NCI-H510A (cell line): ENCODE measurements around the gene DERL3.

Source experiments
- DNase-seq: peaks from one replicate; lab custom pipeline; 2025; lab: John Stamatoyannopoulos, UW

DERL3 gene

GRCh38 chr22:23831261-23831660 is 7.5 kb downstream of the DERL3 start:
- DNase-seq, result no peak

- DNase-seq, result no peak
Measured at GRCh38 chr22:23829845-23830372, 8.9 kb downstream of the DERL3 start.

DNA sequence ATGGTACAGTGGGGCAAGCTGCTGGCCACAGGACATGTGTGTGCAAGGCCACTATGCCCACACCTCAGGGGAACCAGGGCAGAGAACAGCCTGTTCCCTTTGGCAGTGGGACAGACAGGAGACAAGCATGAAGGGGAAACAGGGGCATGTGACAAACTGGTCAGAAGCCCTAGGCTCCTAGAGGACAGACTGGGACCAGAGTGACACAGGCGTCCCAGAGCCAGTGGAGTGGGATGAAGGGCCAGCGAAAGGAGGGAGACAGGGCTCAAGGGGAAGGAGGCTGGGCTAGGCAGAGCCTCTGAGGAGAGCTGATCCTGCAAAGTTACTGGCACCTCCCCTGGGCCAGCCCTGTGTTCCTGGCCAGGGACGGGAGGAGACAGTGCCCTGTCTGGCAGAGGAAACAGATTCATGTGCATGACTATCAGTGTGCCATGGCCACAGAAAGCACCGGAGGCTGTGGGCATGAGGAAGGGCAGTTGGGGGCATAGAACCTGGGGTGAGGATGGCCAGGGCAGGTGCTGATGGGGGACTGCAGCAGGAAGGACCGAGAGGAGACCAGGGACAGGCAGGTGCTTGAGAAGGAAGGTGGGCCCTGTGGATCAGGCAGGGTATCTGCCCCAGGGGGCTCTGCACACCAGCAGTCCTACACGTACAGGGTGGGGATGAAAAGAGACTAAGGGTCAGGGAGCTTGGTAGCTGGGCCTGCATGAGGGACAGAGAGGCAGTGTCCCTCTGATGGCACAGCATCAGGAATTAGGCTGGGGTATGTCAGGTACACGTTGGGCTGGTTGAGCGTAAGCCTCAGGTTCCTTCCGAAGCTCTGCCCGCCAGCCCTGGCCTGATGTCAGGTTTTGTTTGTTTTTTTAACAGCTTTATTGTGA is 9.8 kb downstream of the DERL3 start:
- DNase-seq, result no peak

- DNase-seq, result no peak
Measured at GRCh38 chr22:23827351-23827995, 11.3 kb downstream of the DERL3 start.

DNA sequence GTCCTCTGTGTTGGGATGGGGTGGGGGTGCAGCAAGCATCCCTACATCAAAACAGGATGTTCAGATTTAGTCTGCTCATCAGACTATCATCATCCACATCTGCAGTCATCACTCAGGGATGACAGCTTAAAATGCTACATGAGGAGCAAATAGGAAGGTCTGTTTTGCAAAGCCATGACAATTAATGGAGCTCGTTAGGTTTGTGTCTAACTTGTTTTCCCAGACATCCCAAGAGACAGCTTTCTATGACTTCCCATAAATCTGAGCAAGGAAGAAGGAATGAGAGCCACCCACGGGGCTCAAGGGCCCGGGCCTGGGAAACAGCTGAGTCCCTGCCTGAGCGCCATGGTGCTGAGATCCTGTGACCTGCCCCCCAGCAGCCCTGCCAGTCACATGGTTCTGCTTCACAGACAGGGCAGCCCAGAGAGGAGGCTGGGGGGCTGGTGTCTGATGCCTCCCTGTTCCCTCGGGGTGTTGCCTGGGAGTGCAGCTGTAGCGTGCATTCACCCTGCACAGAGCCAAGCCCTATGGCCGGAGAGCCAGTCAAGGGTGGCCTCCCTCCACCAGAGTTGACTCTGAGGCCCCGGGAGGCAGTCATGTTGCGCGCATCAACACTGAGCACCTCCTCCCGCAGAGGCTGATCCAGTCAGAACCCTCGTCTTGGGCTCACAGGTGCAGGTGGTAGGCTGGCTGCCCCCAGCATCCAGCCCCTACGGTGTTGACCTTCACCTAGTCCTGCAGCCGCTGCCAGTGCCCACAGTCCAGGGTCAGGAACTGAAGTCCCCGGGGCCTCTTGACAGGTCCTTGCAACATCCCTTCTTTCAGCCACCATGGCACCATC is 12.1 kb downstream of the DERL3 start:
- DNase-seq, result no peak

- DNase-seq, result no peak
Measured at GRCh38 chr22:23825246-23825905, 13.4 kb downstream of the DERL3 start.

GRCh38 chr22:23824476-23825245 is 14.1 kb downstream of the DERL3 start:
- DNase-seq, result no peak

DNA sequence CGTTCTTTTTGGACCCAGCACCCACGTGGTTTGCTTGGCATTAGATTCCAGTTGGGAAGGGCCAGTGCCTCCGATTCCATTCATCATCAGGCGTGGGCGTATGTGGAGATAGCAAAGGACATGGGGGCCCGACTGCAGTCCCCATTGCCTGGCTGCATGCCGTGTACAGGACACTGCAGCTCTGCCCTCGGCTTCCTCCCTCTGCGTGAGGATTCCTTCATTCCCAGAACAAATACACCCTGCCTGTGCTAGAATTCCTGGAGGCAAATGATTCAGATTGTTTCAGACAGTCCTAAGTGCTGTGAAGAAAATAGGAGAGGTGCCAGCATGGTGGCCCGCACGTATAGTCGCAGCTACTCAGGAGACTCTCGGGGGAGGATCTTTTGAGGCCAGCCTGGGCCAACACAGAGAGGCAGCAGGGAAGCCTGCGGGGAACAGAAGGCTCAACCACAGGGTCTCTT is 15.4 kb downstream of the DERL3 start:
- DNase-seq, result no peak

- DNase-seq, result no peak
Measured at GRCh38 chr22:23822101-23822671, 16.6 kb downstream of the DERL3 start.

DNA sequence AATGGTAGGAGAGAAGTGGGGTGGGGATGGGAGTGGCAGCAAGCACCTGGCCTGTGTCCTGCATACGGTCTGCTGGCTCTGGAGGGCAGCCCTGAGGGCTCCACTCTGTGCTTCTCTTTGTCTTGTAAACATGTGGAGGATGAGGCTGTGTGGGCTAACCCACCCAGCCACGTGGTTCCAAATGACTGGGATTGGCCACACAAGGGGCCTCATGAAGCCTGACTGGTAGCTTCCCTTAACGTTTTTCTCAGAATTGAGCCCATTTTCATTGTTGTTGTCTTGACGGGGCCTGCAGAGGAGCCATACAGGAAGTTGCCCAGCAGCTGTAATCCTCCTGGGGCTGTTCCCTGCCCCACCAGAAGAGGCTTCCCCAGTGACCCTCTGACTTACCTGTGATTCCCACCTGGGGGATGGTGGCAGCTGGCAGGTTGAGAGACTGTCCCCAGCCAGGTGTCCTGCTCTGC is 18.0 kb downstream of the DERL3 start:
- no peak for DNase-seq

- DNase-seq, result no peak
Measured at GRCh38 chr22:23818541-23818940, 20.3 kb downstream of the DERL3 start.

- no peak for DNase-seq
Measured at GRCh38 chr22:23817146-23817545, 21.7 kb downstream of the DERL3 start.

DNA sequence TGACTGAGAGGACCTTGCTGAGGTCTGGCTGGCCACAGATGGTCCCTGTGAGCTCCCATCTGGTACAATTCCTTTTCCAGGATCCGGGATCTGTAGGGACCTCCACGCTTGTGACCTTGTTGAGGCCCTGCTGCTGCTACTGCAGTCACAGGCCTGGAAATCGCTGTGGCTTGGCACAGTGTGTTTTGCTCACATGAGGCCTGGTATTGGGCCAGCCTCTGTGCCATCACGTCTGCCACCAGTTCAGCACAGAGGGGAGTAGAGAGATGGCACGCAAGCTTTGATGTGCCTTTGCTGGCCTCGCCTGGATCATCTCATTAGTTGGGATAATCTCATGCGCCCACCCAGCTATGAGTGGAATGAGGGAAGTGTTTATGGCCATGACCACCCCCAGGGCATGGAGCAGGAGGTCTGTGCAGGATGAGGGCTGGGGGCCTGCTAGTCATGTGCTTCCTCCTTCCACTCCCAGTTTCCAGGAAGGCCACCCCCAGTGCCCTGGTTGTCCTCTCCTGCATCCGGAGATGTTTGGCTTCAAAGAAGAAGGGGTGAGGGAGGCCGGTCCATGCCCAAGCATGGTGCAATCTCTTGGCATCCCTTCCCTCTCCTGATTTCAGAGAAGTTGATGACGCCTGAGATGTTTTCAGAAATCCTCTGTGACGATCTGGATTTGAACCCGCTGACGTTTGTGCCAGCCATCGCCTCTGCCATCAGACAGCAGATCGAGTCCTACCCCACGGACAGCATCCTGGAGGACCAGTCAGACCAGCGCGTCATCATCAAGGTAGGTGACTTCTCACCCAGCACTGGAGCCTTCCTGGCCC is 22.4 kb downstream of the DERL3 start:
- DNase-seq, result no peak

- no peak for DNase-seq
Measured at GRCh38 chr22:23815541-23816155, 23.2 kb downstream of the DERL3 start.

DNA sequence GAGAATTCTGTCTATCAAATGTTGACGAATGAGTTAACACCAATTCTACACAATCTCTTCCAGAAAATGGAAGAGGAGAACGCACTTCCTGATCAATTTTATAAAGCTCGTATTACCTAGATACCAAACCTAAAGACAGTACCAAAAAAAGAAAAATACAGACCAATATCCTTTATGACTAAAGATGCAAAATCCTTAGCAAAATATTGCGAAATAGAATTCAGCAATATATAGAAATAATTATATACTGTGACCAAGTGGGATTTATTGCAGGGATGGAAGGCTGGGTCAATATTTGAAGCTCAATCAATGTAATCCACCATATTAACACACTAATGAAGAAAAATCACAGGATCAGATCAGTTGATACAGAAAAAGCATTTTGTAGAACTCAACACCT is 26.4 kb downstream of the DERL3 start:
- no peak for DNase-seq

DNA sequence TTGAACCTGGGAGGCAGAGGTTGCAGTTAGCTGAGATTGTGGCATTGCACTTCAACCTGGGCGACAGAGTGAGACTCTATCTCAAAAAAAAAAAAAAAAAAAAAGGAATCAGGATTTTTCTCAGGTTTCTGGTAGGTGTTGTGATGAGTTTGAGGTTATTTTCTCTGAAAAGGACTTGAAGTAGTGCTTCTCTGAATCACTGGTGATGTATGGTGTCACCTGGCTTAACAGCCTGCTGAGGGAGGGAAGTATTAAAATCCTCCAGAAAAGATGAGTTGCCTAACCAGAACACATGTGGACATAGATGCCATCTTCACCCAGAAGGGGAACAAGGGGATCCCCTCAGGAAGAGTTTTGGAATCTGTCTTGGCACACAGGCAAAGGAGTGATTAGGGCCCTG is 32.0 kb downstream of the DERL3 start:
- no peak for DNase-seq

- no peak for DNase-seq
Measured at GRCh38 chr22:23804781-23805291, 34.0 kb downstream of the DERL3 start.

DNA sequence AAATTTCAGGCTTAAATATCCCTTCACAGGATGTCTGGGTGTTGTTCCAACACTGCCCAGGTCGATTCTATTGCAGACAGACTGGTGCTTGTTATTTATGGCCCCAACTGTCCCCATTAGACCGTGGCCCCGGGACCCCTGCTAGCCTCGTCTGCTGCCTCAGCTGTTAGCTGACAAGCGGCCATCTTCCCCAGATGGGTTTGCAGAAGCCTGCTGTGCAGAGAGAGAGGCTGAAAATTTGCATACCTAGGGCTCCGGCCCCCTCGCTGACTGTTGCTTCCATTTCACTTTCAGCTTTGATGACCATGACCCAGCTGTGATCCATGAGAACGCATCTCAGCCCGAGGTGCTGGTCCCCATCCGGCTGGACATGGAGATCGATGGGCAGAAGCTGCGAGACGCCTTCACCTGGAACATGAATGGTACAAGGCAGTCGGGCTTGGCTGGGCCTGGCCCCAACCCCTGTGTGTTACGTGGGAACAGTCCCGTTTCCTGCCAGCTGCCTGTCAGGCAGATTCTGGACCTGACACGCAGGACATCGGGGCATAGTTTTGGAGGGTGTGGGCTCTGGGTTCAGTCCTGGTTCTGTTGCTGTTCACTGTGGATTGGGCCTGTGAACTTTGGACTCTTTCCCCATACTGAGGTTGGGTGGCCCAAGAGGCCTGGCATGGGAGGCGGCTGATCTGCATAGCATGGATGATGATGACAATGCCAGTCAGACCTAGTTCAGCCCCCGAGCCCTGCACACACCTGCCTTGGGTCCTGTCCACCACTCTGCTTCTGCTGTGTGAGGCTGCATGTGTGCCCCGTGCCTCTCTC is 35.6 kb downstream of the DERL3 start:
- no peak for DNase-seq
